Cortex of kidney (tissue), 1 donor: ENCODE results near the gene PCED1A.
"Not testable (repeated sequence)": the region's sequence is repeated elsewhere in the genome, so short reads cannot be mapped to it uniquely, and the experiment has no call there.

Source experiments
- DNase-seq: peaks from one replicate; lab custom pipeline; 2025; lab: John Stamatoyannopoulos, UW

PCED1A gene

DNA sequence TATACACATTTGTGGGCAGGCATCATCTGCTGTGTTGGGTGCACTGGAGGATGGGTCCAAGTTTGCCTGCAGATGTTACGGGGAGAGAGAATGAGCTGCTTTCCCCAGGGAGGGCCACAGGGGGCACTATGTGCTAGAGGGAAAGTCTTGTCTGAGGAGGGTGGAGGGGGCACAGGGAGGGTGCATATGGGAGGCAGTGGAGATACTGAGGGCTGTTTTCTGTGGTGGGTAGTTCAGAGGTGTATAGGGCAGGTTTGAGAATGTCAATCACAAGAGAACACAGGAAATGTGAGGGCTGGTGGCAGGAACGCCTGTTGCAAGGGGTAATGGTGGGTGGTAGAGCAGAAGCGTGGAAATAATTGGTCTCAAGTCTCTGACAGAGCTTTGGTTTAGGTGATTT lies 25.2 kb upstream of the PCED1A start:
- no peak for DNase-seq

DNA sequence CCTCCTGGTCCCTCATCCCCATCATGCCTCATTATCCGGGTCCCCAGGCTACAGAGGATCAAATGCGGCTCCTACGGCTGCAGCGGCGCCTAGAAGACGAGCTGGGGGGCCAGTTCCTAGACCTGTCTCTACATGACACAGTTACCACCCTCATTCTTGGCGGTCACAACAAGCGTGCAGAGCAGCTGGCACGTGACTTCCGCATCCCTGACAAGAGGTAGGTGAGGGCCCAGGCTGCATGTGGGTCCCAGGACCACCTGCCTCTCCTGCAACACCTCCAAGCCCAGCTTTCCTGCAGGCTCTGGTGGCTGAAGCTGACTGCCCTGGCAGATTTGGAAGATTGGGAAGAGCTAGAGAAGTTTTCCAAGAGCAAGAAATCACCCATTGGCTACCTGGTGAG lies 24.6 kb upstream of the PCED1A start:
- no peak for DNase-seq

DNA sequence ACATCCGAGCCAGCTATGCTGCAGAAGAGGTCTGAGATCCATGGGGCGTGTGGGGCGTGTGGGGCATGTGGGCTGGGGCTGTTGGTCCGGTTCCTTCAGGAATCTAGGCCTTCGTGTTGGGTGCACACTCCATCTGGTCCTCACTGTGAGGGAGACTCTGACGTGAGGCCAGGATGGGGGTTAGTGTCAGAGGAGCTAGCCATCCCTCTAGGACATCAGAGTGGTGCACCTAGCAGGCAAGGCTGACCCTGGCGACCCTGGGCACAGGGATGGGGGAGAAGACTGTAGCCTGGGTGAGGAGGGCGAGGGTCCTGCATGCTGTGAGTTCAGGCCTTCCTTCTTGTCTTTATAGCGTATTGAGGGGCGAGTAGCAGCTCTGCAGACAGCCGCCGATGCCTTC lies 24.2 kb upstream of the PCED1A start:
- DNase-seq, result no peak

DNA sequence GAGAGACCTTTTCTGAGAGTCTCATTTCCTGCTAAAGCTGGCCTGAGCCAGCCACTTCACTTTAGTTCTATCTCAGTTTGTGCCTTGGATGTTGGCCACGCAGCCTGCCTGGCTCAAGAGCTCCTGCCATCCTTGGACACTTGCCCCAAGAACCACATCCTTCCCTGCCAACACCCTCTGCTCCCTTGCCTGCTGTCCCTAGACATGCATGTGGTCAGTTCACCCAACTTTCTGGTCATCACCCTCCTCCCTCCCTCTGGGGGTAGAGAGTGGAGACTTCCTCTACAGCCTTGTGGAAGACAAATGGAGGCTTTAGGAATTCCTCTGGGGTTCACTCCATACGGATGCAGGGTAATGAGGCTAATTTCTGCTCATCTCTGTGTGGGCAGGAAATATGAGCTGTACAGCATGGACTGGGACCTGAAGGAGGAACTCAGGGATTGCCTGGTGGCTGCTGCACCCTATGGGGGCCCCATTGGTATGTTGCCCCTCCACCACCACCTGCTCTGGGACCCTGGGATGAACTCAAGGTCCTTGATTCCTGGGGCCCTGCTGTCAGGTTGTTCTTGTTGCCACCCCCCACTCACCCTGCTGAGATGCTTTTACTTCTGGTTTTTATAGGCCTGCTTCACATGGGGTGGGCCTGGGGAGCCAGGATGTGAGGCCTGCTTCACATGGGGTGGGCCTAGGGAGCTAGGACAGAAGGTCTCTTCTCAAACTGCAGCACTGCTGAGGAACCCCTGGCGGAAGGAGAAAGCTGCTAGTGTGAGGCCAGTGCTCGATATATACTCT lies 19.1 kb upstream of the PCED1A start:
- no peak for DNase-seq

DNA sequence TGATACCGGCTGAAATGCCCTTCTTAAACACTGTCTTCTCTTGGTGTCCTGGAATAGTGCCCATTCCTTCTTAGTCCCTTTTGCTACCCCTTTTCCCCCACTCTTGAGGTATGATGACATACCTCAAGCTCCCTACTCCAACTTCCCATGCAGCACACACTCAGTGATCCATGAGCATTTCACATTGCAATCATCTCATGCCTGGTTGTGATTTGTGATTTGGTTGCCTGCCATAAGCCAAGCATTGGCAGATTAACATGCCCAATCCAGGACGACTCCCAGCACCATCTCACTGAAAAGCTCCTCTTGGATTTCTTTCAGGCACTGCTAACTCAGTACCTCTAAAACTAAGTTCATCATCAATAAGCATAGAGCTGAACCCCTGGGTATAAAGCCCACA lies 18.1 kb upstream of the PCED1A start:
- no peak for DNase-seq

DNA sequence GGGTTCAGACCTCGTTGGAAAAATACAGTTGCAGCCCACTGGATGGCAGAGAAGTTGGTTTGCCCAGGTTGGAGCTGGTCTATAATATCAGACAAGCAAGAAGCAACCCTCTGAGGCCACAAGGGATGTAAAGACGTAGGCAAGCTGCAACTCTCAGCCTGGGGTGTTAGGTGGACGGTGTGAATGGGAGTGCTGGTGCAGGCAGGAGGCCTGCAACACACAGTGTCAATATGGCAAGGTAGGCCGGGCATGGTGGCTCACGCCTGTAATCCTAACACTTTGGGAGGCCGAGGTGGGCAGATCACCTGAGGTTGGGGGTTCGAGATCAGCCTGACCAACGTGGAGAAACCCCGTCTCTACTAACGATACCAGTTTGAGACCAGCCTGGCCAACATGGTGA lies 10.6 kb upstream of the PCED1A start:
- DNase-seq, result no peak

DNA sequence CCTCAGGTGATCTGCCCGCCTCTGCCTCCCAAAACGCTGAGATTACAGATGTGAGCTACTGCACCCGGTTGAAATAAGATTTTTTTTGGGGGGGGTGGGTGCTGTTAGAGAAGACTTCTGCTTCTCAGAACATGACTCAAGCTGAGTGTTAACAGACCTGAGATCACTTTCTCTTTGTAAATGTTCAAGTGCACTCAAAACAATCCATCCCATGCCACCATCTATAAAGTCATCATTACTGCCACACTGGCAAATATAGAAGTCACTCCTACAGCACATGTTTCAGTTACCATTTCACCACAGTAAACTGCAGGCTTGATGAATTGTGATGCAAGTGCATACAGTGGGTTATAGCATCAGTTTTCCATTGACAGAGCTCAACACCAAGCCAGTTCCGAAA lies 9.1 kb upstream of the PCED1A start:
- no peak for DNase-seq

DNA sequence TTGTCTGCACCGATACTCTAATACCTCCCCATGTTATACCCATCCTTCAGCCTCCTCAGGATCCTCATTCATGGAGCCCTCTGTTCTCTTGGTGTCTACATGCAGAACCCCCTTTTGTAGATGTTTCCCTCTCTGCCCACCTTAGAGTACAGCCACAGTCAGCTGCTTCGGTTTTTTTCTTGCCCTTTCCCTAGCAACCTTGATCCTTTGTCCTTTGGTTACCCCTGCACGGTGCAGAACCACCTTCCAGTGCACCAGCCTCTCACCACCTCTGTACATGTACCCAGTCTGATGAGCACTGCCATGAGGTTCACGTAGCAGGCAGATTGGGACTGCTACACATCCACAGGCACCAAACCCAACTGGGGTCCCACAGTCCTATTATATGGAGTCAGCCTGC lies 7.3 kb upstream of the PCED1A start:
- no peak for DNase-seq

DNA sequence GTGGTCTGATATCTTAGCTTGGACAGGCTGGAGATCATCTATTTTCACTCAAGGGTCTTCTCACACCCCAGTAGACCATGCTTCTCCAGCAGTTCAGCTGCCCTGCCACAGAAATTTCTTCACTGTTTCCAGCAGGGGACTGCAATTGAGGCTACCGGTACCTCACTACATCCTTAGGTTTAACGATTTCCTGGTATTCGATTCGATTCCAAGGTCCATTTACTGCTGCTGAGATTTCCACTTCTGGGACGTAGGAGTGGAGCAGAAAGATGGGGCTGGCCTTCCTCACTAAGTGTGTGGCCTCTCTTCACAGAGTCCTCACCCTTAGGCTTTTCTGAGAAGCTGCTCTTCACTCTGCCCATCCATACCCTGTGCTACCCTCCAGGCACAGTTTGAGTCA lies 6.2 kb upstream of the PCED1A start:
- DNase-seq, result no peak

DNA sequence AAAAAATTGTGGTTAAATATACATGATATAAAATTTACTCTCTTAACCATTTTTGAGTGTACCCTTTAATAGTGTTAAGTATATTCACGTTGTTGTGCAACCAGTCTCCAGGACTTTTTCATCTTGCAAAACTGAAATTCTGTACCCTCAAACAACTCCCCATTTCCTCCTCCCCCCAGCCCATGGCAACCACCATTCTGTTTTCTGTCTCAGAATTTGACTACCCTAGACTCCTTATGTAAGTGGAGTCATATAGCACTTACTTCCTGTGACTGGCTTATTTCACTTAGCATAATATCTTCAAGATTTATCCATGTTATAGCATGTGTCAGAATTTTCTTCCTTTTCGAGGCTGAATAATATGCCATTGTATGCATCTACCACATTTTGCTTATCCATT lies 5.2 kb upstream of the PCED1A start:
- DNase-seq, result no peak

DNA sequence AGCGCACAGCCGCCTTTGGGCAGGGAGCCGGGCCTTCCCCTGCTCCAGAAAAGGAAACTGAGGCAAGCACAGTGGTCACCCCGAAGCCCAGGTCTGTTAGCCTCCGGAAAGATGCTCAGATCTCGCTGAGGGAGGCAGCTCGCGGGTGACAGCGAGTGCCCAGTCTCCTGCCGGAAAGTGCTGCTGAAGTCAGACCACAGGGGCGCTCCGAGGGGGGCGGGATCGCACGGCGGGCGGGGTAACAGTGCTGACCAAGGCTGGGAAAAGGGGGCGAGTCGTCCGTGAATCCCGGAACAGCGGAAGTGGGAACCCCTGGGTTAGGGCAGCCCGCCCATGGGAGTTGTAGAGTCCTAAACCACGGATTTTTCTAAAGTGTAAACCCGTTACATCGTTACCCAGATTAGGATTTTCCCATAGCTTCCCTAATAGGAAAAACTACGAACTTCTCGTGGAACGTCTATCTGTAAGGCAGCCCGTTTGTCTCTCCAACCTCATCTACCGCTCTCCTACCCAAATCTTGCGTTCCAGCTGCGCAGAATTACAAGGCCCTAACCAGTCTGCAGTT lies 594 bp upstream of the PCED1A start:
- DNase-seq, result no peak

DNA sequence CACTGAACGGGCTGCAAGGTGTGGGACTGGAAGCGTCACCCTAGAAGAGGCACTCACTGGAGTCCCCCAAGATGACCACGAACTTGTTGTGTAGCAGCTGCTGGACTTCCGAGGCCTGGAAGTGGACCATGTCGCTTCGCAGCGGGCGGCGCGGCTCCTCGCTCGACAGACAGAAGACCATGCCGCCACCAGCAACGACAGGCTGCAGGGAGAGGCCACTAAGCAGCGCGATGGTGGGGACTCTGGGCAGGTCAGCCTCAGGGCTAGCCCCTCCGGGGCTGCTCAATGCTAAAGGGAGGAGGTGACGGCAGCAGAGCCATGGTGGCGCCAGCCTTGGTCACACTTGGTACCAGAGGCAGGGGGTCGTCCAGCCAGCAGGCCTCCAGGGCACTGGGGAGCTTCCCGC lies 720 bp downstream of the PCED1A start:
- DNase-seq, result no peak

DNA sequence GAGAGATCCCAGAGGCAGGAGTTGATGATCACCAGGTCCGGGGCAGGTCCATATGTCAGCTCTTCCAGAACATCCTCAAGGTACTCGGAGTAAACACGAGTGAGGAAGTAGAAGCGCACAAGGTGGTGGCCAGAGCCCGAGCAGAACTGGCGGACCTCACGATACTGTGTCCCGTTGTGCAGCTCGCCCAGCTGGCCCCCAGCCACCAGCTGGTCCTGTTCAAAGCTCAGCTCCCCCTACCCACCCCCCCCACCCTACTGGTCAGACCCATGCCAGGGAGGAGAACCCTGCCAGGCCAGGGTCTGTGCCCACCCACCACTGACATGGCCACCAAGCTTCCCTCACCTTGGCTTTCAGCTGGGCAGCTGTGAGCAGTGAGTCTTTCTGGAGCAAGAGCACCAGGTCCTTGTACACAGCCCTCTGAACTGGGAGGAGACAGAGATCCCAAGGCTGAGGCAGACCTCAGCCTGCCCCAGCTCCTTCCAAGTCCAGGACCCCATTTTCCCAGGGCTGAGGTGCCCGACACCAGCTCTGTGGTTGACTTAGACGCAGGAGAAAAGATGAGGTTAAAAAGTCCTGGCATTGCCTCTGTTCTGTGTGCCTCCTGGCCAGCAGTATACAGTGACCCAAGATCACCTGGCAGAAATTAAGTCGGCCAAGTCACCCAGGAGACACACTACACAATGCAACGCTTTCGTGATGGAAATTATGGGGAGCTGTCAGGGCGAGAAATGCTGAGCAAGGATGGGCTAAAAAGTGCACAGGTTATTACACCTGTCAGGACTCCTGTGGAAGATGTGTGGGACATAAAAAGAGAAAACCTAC lies 1.4 kb downstream of the PCED1A start:
- DNase-seq, result no peak

DNA sequence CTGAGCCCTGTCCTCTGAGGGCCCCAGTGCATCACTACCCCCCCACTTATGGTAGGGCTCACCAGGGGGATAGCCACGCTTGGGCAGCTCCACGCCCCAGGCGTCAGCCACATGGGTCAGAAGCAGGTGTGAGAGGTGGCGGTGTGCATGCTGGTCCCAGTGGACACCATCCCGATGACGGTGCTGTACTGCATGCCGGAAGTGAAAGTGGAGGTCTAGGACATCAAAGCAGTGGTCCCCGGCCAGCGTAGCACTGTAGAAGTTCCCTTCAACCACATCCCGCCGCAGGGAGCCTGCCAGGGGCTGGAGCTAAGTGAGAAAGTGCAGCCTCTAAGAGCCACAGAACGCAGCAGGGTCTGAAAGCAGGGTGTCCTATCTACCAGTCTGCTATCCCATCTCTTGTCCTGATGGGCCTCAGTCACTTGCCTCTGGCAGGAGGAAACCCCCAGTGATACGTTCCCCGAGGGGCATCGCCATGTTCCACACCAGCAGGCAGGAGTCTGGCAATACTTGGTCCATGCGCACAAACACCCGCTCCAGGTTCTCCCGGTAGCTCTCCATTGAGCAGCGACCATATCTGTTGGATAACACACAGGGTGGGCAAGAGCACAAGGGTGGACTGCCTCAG lies 2.2 kb downstream of the PCED1A start:
- no peak for DNase-seq

DNA sequence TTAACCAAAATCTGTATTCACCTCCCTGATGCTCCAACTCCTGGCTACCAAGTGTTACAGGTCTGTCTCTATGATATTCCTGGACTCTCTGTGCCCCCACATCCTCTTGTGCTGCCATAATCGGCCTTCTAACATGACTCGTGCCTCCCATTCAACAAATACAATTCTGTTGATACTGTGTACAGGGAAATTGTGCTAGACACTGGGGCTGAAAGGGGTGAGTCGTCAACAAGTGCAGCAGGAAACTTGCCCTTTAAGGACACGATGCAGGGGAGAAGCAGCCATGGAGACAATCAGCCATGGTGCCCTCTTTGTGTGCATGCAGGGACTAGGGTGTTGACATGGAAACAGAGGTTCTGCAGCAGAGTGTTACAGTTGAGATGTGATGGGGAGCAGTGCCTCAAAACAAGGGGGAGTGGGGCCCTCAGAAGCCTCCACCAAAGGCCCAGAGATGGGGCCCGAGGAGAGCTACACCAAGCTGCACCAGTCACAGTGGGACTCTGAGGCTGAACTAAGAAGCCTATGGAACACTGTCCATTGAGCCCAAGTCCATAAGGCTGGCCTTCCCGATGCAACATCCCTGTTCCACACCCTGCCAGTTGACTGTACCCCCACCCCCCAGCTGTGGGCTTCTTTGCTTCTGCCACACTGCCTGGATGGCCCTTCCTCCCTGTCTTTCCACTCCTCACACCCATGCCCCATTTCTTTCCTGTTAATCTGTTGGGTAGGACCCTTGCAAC lies 3.1 kb downstream of the PCED1A start:
- no peak for DNase-seq

DNA sequence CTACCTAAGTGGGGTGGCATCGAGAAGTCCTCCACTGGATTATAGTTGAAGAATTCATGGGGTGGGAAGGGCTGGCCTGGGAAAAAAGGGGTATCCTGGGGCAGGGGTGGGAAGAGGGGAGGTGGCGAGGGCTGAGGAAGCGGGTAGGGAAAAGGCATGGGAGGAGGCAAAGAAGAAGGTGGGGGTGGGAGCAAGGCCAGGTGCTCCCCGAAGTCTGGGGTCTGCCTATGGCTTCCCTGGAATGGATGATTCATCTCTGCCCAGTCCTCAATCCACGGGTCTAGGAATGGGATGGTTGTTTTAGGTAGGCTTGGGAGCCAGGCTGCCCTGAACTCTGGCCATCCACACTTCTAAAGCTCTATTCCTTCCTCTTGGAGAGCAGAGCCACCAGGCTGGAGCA lies 4.4 kb downstream of the PCED1A start:
- DNase-seq, result no peak

DNA sequence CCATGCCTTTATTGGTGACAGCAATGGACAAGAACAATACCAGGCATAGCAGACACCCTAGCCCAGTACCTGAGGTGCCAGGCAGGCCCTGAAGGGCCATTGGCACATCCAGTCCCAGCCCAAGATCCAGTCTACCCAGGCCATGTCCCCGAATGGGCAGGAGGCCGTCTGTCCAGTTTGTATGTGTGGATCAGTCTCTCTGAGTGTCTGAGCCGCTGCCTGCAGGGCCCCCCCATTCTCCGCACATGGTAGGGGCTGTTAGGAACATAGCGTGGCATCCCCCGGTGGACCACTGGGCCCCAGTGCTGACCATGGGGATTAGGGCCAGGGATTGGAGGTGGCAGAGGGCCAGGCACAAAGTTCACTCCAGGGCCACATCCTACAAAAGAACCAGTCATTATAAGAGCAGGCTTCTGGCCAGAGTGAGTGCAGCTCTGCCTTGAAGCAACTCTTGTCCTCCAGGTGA lies 5.1 kb downstream of the PCED1A start:
- DNase-seq, result no peak

DNA sequence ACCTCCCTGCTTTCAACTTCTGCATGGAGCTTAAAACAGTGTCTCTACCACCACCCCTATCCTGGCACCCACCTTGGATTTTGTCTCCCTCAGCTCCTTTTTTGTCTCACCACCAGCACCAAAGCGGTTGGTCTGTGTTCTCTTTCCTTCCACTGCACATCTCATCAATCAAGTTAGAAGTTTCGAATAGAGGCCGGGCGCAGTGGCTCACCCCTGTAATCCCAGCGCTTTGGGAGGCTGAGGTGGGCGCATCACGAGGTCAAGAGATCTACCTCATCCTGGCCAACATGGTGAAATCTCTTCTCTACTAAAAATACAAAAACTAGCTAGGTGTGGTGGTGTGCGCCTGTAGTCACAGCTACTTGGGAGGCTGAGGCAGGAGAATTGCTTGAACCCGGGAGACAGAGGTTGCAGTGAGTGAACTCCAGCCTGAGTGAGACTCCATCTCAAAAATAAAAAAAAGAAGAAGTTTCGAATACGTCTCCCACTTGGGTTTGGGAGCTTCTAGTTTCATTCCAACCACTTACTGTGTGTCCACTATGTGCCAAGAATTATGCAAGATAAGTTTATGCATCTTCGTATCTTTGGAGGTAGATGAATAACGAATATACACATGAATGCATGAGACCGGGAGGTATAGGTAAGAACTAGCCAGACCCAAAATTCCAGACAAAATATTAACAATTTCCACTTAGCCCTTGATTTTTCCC lies 5.9 kb downstream of the PCED1A start:
- DNase-seq, result no peak

DNA sequence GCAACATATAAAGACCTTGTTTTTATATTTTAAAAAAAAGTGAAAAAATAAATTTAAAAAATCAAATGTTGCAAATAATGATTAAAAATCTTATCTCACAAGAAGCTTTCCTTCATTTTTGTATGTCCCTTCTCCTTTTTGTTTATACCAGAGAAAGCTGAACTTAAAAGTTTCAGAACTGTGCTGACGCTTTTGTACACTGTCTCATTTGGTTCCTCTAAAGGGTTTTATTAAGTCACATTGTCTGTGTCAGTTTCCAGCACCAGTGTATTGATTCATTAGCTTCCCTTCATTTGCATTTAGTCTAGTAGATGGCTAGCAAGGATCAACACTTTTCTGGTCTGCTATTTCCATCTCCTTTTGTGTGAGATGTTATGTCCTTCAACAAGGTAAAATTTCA lies 6.7 kb downstream of the PCED1A start:
- DNase-seq, result no peak

DNA sequence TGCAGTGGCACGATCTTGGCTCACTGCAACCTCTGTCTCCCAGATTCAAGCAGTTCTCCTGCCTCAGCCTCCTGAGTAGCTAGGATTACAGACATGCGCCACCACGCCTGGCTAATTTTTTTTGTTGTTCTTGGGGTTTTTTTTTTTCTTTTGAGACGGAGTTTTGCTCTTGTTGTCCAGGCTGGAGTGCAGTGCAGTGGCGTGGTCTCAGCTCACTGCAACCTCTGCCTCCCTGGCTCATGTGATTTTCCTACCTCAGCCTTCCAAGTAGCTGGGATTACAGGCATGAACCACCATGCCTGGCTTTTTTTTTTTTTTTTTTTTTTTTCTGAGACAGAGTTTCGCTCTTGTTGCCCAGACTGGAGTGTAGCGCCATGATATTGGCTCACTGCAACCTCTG lies 9.2 kb downstream of the PCED1A start:
- not testable (repeated sequence) for DNase-seq

DNA sequence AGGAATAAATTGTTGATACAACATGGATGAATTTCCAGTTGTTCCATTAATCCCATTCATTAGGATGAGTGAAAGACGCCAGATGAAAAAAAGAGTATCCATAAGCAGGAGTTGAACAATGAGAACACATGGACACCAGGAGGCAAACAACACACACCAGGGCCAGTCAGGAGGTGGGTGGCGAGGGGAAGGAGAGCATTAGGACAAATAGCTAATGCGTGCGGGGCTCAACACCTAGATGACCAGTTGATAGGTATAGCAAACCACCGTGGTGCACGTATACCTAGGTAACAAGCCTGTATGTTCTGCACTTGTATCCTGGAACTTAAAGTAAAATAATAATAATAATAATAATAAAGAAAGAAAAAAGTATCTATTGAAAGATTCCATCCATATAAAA lies 11.1 kb downstream of the PCED1A start:
- no peak for DNase-seq
